Keratinocyte (primary cell): ENCODE measurements around the gene CCSER1. TPM values are rescaled to one million over a fixed set of nuclear protein-coding genes. Genes with fewer than 3 reads are reported as not detected.

Experiments
- DNase-seq: peaks from one replicate; pipeline ENCODE4 v3.0.0-alpha.2; 2011; ENCODE audit warnings: low read depth, missing footprints, low spot score
- FAIRE-seq: peaks from 2 replicates; lab custom pipeline; 2011; peaks lifted over from hg19 to GRCh38; lab: Jason Lieb, UNC
- H2AFZ ChIP-seq: 2 replicates; pipeline ENCODE4 v1.6.0; 2012; ENCODE audit warnings: low read length, control low read depth, inconsistent platforms; ENCODE audit not compliant: control insufficient read depth
- H3K27ac ChIP-seq: 2 replicates; pipeline ENCODE4 v1.5.1; 2011; ENCODE audit warnings: low read length; ENCODE audit not compliant: control insufficient read depth, insufficient read depth
- H3K27me3 ChIP-seq: 3 replicates; pipeline ENCODE4 v1.6.0; 2011; ENCODE audit warnings: low read length; ENCODE audit not compliant: control insufficient read depth, insufficient read depth; ENCODE audit errors: extremely low read depth
- H3K36me3 ChIP-seq, 2 experiments: 2 replicates in 1 of 2; 3 replicates in 1 of 2; pipeline ENCODE4 v1.5.1; 2011; ENCODE audit warnings: low read length in 2 of 2, mild to moderate bottlenecking in 1 of 2; ENCODE audit not compliant: control insufficient read depth in 2 of 2, insufficient read depth in 2 of 2; ENCODE audit errors: extremely low read depth in 1 of 2
- H3K4me1 ChIP-seq: 3 replicates; pipeline ENCODE4 v1.5.1; 2011; ENCODE audit warnings: low read length; ENCODE audit not compliant: control insufficient read depth, insufficient read depth; ENCODE audit errors: extremely low read depth
- H3K4me2 ChIP-seq: 3 replicates; pipeline ENCODE4 v1.6.0; 2011; ENCODE audit warnings: low read depth, low read length; ENCODE audit not compliant: control insufficient read depth, insufficient read depth; ENCODE audit errors: extremely low read depth
- H3K4me3 ChIP-seq, 3 experiments: fragments of 200-600 bp in 1 of 3; sonication (generic) in 1 of 3; 2 replicates in 2 of 3; 3 replicates in 1 of 3; pipeline ENCODE4 v1.5.1; 2011 to 2016; ENCODE audit warnings: low read length in 3 of 3, mild to moderate bottlenecking in 3 of 3, control low read depth in 2 of 3, inconsistent platforms in 1 of 3, low read depth in 1 of 3, mixed read lengths in 1 of 3, mixed run types in 1 of 3, moderate library complexity in 1 of 3; ENCODE audit not compliant: control insufficient read depth in 2 of 3, insufficient read depth in 2 of 3; ENCODE audit errors: extremely low read depth in 1 of 3
- H3K79me2 ChIP-seq: 2 replicates; pipeline ENCODE4 v1.6.0; 2012; ENCODE audit warnings: low read length; ENCODE audit not compliant: control insufficient read depth, insufficient read depth
- H3K9ac ChIP-seq: 3 replicates; pipeline ENCODE4 v1.6.0; 2011; ENCODE audit warnings: low read length; ENCODE audit not compliant: control insufficient read depth, insufficient read depth; ENCODE audit errors: extremely low read depth
- H3K9me1 ChIP-seq: 3 replicates; pipeline ENCODE4 v1.6.0; 2011; ENCODE audit warnings: low read length; ENCODE audit not compliant: control insufficient read depth, insufficient read depth; ENCODE audit errors: extremely low read depth
- H3K9me3 ChIP-seq: 2 replicates; pipeline ENCODE4 v1.5.1; 2012; ENCODE audit warnings: low read depth, low read length; ENCODE audit not compliant: control insufficient read depth
- H4K20me1 ChIP-seq: 3 replicates; pipeline ENCODE4 v1.6.0; 2011; ENCODE audit warnings: low read length; ENCODE audit not compliant: control insufficient read depth, insufficient read depth; ENCODE audit errors: extremely low read depth
- EZH2 ChIP-seq: IDR thresholded peaks from one replicate; pipeline ENCODE4 v1.6.1; 2012; ENCODE audit warnings: inconsistent platforms, mild to moderate bottlenecking, low read length, moderate library complexity
- dilution Hi-C: fragments of 300-500 bp; cut with MboI; formaldehyde crosslinking; loops from one replicate; pipeline ENCODE4 v1.7.0; 2020; ENCODE audit warnings: low sequenced_read_pairs; ENCODE audit not compliant: extremely low pct_ligation_motif_present
- polyA plus RNA-seq, 5 experiments: library from polyadenylated mRNA; depleted of rRNA in 3 of 5; stranded (reverse) in 3 of 5; stranded (forward) in 1 of 5; unstranded in 1 of 5; fragments of >200 nt; gene quantifications; 1 replicate in 1 of 5; 2 replicates in 3 of 5; 3 replicates in 1 of 5; pipeline versions ENCODE4 v1.2.1 to v1.2.3, GENCODE V29; 2011 to 2012; ENCODE audit warnings: missing spikeins in 2 of 5, low read depth in 1 of 5, low replicate concordance in 1 of 5
- TF ChIP-seq, protein P1 (sequence below), 3 experiments: IDR thresholded peaks in 1 of 3; conservative IDR thresholded peaks in 1 of 3; optimal IDR thresholded peaks in 1 of 3; 2 replicates in 2 of 3; 3 replicates in 1 of 3; pipeline versions ENCODE3 to v1.5.1; 2011; ENCODE audit warnings: low read length in 3 of 3, mild to moderate bottlenecking in 3 of 3, moderate library complexity in 2 of 3, control low read depth in 1 of 3, inconsistent platforms in 1 of 3; ENCODE audit not compliant: insufficient read depth in 2 of 3; ENCODE audit errors: extremely low read depth in 1 of 3

The CCSER1 gene
- polyA plus RNA-seq, 1 donor (not counting 4 experiments of a cell fraction or from before 2014, with no cell fraction given): 1.2 TPM

DNA sequence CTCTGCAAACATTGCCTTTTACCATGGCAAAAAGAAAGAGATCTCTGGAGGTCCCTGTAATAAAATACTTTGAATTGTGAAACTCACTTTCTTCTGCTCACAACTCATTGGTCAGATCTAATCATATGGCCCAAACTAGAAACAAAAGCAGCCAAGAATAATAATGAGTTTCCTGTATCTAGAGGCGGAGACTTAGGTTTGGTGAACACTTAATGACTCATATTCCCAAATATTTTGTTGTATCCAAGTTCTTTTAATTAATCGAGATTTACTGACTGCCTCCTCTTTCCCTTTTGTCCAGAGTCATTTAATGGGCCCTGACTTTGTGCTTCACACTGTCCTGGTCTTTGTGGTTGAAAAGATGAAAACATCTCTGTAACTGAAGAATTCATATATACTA, 190.6 kb downstream of the CCSER1 start:
- Histone ChIP-seq H2AFZ (peak overlapping the region; percentile 46), H3K79me2 (no peaks in the 10 kb centered on the region), H3K9me3 (no peaks in the 10 kb centered on the region), H3K27me3 (no peaks in the 10 kb centered on the region), H3K9ac (no peak overlapping the region), H3K27ac (peak overlapping the region; percentile 56), H3K36me3 (no peaks in the 10 kb centered on the region), H4K20me1 (no peaks in the 10 kb centered on the region), H3K4me1 (peaks cover 12% of the 10 kb centered on the region), H3K9me1 (no peaks in the 10 kb centered on the region), H3K4me3 (no peak overlapping the region), H3K4me2 (peak overlapping the region; percentile 51)
- DNase-seq: no peak
- FAIRE-seq: no peak
- TF ChIP-seq, protein P1, sequence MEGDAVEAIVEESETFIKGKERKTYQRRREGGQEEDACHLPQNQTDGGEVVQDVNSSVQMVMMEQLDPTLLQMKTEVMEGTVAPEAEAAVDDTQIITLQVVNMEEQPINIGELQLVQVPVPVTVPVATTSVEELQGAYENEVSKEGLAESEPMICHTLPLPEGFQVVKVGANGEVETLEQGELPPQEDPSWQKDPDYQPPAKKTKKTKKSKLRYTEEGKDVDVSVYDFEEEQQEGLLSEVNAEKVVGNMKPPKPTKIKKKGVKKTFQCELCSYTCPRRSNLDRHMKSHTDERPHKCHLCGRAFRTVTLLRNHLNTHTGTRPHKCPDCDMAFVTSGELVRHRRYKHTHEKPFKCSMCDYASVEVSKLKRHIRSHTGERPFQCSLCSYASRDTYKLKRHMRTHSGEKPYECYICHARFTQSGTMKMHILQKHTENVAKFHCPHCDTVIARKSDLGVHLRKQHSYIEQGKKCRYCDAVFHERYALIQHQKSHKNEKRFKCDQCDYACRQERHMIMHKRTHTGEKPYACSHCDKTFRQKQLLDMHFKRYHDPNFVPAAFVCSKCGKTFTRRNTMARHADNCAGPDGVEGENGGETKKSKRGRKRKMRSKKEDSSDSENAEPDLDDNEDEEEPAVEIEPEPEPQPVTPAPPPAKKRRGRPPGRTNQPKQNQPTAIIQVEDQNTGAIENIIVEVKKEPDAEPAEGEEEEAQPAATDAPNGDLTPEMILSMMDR (optimal IDR thresholded peaks at IDR 0.05 in 1 of 3, IDR thresholded peaks at IDR 0.05 in 1 of 3, conservative IDR thresholded peaks at IDR 0.05 in 1 of 3; ENCODE audit: extremely low read depth in 1 of 3, insufficient read depth in 2 of 3, low read length in 3 of 3): no peak
- no peak for TF ChIP-seq EZH2
- dilution Hi-C loops: no loop called here

DNA sequence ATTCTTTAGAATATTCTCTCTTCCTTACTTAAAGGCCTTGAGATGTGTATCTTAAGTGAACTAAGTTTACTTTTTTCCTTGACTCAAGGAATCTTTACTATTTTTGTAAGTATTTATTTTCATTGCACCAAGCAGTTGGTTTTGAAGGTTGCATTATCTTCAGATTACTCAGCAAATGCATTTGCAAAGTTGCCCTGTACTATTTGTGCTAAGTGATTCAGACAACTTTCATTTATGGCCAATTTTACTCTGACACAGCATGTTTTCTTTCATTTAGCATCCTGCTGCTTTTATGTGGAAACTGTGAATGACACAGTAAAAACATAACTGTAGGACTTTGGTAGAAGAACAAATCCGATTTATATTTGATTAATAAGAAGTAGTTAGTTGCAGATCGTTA, 191.0 kb downstream of the CCSER1 start:
- Histone ChIP-seq H2AFZ (no peak overlapping the region), H3K9ac (no peak overlapping the region), H4K20me1 (no peaks in the 10 kb centered on the region), H3K4me1 (peaks cover 12% of the 10 kb centered on the region), H3K9me1 (no peaks in the 10 kb centered on the region), H3K27ac (peak overlapping the region; percentile 56), H3K27me3 (no peaks in the 10 kb centered on the region), H3K79me2 (no peaks in the 10 kb centered on the region), H3K9me3 (no peaks in the 10 kb centered on the region), H3K36me3 (no peaks in the 10 kb centered on the region), H3K4me2 (peak overlapping the region; percentile 51), H3K4me3 (no peak overlapping the region)
- FAIRE-seq (peak; percentile 32), DNase-seq (no peak)
- no peak for TF ChIP-seq EZH2
- TF ChIP-seq, protein P1 (optimal IDR thresholded peaks at IDR 0.05 in 1 of 3, IDR thresholded peaks at IDR 0.05 in 1 of 3, conservative IDR thresholded peaks at IDR 0.05 in 1 of 3; ENCODE audit: extremely low read depth in 1 of 3, insufficient read depth in 2 of 3, low read length in 3 of 3): no peak
- dilution Hi-C loops: no loop called here
